Karpas-422 (cell line): ENCODE results near the gene COPS3. TPM values are rescaled to one million over a fixed set of nuclear protein-coding genes. Genes with fewer than 3 reads are reported as not detected.

ENCODE experiments used
- DNase-seq: peaks from one replicate; pipeline ENCODE4 v3.0.0-alpha.2; 2015
- H2AFZ ChIP-seq: fragments of 200-600 bp; sonication (generic); 2 replicates; pipeline ENCODE4 v1.6.1; 2014; ENCODE audit warnings: antibody characterized with exemption, low read length, mixed read lengths
- H3K27ac ChIP-seq: fragments of 200-600 bp; sonication (generic); 2 replicates; pipeline ENCODE4 v1.5.1; 2014; ENCODE audit warnings: mild to moderate bottlenecking, low read length, moderate library complexity
- H3K27me3 ChIP-seq: fragments of 200-600 bp; sonication (generic); 2 replicates; pipeline ENCODE4 v1.6.1; 2014; ENCODE audit warnings: low read length, mixed read lengths
- H3K36me3 ChIP-seq: fragments of 200-600 bp; sonication (generic); 2 replicates; pipeline ENCODE4 v1.6.1; 2014; ENCODE audit warnings: low read length, mixed read lengths; ENCODE audit not compliant: insufficient read depth
- H3K4me1 ChIP-seq: fragments of 200-600 bp; sonication (generic); 2 replicates; pipeline ENCODE4 v1.6.1; 2014; ENCODE audit warnings: mild to moderate bottlenecking, low read length, mixed read lengths
- H3K4me2 ChIP-seq: fragments of 200-600 bp; sonication (generic); 2 replicates; pipeline ENCODE4 v1.6.1; 2014; ENCODE audit warnings: low read length, low read depth, mild to moderate bottlenecking; ENCODE audit not compliant: poor library complexity, severe bottlenecking
- H3K4me3 ChIP-seq: fragments of 200-600 bp; sonication (generic); 2 replicates; pipeline ENCODE4 v1.5.1; 2014; ENCODE audit warnings: mild to moderate bottlenecking, antibody characterized with exemption, low read length, mixed read lengths
- H3K79me2 ChIP-seq: fragments of 200-600 bp; sonication (generic); 2 replicates; pipeline ENCODE4 v1.6.1; 2014; ENCODE audit warnings: mild to moderate bottlenecking, low read length, mixed read lengths
- H3K9ac ChIP-seq: fragments of 200-600 bp; sonication (generic); 2 replicates; pipeline ENCODE4 v1.6.0; 2014; ENCODE audit warnings: low read length
- H3K9me2 ChIP-seq: fragments of 200-600 bp; sonication (generic), shearing (Covaris generic); replicated peaks from 2 replicates; pipeline ENCODE4 v1.6.0; 2014; ENCODE audit warnings: mild to moderate bottlenecking, low read length, moderate library complexity; ENCODE audit not compliant: insufficient read depth
- H3K9me3 ChIP-seq: fragments of 300-700, 200-600 bp; sonication (generic); 2 replicates; pipeline ENCODE4 v1.6.1; 2014; ENCODE audit warnings: low read length, mixed read lengths
- H4K20me1 ChIP-seq: fragments of 200-600 bp; sonication (generic); 2 replicates; pipeline ENCODE4 v1.6.1; 2014; ENCODE audit warnings: mild to moderate bottlenecking, antibody characterized with exemption, low read length, low read depth; ENCODE audit not compliant: insufficient read depth
- total RNA-seq: library from RNA; depleted of rRNA; stranded (reverse); fragments of >200 nt; shearing (Covaris generic); gene quantifications from 2 replicates; pipeline ENCODE4 v1.2.3, GENCODE V29; 2014; ENCODE audit warnings: low replicate concordance

The COPS3 gene
- total RNA-seq, 1 experiment from 2014 or later = 110 TPM

DNA sequence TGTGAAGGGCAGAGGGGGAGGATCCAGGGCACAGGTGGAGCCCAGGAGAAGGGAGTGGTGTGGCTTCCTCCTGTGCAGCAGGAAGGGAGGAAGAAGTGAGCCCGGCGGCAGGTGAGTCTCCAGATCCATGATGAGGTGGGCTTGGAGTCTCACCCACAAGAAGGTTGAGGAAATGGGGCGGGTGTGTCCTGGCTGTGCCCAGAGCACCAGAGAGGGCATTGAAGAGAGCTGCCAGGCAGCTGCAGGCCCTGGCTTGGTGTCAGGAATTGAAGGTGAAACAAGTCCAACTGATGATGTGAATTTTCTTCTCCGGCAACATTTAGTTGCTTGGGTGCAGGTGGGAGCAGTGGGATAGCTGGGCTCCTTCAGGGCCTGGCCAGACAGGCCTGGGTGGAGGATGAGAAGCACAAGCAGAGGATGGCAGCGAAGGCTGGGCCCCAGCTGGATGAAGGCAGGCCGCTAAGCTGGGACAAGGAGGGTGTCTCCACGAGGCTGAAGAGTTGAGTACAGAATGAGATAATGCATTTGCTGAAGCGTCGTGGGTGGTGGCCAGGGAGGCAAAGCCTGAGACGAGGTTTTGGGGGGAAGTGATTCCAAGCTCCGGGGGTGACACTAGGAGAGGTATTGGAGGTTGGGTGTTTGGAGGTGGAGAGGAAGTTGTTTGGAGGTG lies 40.4 kb upstream of the COPS3 start:
- Histone ChIP-seq H3K36me3 (0 out of 2 replicates have a peak, but pooled peaks cover 8% of the 10 kb centered on the region), H3K4me1 (no peaks in the 10 kb centered on the region), H3K27ac (no peak overlapping the region), H3K4me2 (no peak overlapping the region), H3K9me2 (no peaks in the 10 kb centered on the region), H3K27me3 (no peaks in the 10 kb centered on the region), H4K20me1 (no peaks in the 10 kb centered on the region), H3K9ac (no peak overlapping the region), H3K4me3 (no peak overlapping the region), H3K79me2 (no peaks in the 10 kb centered on the region), H3K9me3 (no peaks in the 10 kb centered on the region), H2AFZ (no peak overlapping the region)
- no peak for DNase-seq

DNA sequence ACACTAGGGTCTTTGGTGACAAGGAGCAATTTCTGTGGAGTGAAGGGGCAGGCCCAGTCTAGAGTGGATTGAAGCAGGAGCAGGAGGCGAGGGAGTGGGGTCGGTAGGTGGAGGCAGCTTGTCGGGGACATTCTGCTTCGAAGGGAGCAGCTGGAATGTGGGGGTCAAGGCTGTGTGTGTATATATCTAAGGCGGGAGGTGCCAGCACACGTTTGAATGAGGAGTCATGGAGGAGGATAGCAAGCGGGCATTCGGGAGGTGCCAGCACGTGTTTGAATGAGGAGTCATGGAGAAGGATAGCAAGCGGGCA lies 39.8 kb upstream of the COPS3 start:
- Histone ChIP-seq H3K9ac (no peak overlapping the region), H4K20me1 (no peaks in the 10 kb centered on the region), H2AFZ (no peak overlapping the region), H3K4me2 (no peak overlapping the region), H3K9me3 (no peaks in the 10 kb centered on the region), H3K9me2 (no peaks in the 10 kb centered on the region), H3K27ac (no peak overlapping the region), H3K4me3 (no peak overlapping the region), H3K36me3 (0 out of 2 replicates have a peak, but pooled peaks cover 7% of the 10 kb centered on the region), H3K27me3 (no peaks in the 10 kb centered on the region), H3K79me2 (no peaks in the 10 kb centered on the region), H3K4me1 (no peaks in the 10 kb centered on the region)
- no peak for DNase-seq

DNA sequence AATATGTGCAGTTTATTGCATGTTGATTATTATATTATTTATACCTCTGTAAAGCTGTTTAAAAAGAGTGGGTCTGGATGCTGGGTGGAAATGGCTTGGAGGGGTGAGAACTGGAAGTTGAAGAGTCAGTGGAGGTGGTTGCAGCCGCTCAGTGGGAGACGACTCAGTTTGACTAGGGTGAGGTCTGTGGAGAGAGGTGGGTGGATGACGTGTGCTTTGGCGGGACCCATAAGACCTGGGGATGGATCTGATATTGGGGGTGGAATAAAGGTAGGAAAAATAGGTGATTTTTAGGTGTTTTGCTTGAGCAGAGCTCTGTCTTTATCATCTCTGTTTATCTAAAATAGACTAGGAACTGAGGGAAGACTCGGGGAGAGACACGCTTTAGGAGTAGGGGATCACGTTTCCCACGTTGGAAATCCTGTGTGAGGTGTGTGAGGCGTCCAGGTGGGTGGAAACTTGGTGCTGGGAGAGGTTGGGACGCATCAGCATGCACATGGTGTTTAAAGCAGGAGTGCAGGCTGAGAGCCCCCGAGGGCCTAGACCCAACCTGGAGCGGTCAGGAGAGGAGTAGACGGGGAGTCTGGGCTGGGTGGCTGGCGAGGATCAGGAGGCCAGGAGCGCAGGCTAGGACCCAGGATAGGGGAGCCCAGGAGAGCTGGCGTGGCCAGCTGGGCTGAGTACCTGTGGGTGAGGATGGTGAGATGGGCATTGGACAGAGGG lies 39.3 kb upstream of the COPS3 start:
- Histone ChIP-seq H3K36me3 (0 out of 2 replicates have a peak, but pooled peaks cover 5% of the 10 kb centered on the region), H3K27me3 (no peaks in the 10 kb centered on the region), H3K9me2 (no peaks in the 10 kb centered on the region), H4K20me1 (no peaks in the 10 kb centered on the region), H3K4me2 (no peak overlapping the region), H3K27ac (no peak overlapping the region), H3K9me3 (no peaks in the 10 kb centered on the region), H3K4me1 (no peaks in the 10 kb centered on the region), H3K79me2 (no peaks in the 10 kb centered on the region), H3K4me3 (no peak overlapping the region), H3K9ac (no peak overlapping the region), H2AFZ (no peak overlapping the region)
- DNase-seq = no peak

DNA sequence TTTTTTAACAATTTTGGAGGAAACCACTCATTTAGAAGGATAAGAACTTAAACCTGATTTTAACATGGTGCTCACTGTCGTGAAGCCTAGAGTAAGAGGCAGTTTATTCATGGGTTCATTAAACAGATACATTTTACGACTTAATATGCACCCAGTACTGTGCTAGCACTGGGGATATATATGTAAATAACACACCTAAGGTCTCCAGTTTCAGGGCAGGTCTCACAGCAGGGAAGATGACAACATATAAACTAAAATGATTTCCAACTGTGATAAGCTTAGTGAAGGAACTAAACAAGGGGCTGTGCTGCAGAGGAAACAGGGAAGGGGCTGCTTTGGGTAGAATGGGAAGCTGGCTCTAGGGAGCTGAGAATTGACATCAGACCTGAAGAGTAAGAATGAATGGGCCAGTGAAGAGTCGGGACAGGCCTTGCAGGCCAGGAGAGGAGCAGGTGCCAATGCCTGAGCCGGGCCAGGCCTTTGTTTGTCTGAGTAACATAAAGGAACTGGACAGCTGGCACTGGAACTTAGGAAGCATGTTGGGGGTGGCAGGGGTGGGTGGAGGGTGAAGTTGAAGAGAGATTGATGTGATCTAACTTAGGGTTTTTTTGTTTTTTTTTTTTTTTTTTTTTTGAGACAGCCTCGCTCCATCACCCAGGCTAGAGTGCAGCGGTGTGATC lies 34.2 kb upstream of the COPS3 start:
- H3K27ac ChIP-seq = no peak overlapping the region
- H2AFZ ChIP-seq = no peak overlapping the region
- no peaks in the 10 kb centered on the region for H3K9me3 ChIP-seq
- no peaks in the 10 kb centered on the region for H3K27me3 ChIP-seq
- no peak for DNase-seq
- no peak overlapping the region for H3K4me3 ChIP-seq
- no peaks in the 10 kb centered on the region for H3K9me2 ChIP-seq
- H3K36me3 ChIP-seq = peaks cover 11% of the 10 kb centered on the region
- H3K79me2 ChIP-seq = no peaks in the 10 kb centered on the region
- H3K4me1 ChIP-seq = peaks cover 5% of the 10 kb centered on the region; the same call in 1 of the 2 replicates
- no peaks in the 10 kb centered on the region for H4K20me1 ChIP-seq
- no peak overlapping the region for H3K9ac ChIP-seq
- H3K4me2 ChIP-seq = no peak overlapping the region

GRCh38 chr17:17314501-17315071 lies 33.5 kb upstream of the COPS3 start:
- Histone ChIP-seq H3K27ac (no peak overlapping the region), H3K9me3 (no peaks in the 10 kb centered on the region), H3K4me1 (peaks cover 5% of the 10 kb centered on the region; the same call in 1 of the 2 replicates), H3K36me3 (peaks cover 12% of the 10 kb centered on the region), H3K79me2 (no peaks in the 10 kb centered on the region), H3K4me3 (no peak overlapping the region), H3K9ac (no peak overlapping the region), H3K27me3 (no peaks in the 10 kb centered on the region), H3K4me2 (no peak overlapping the region), H2AFZ (no peak overlapping the region), H4K20me1 (no peaks in the 10 kb centered on the region), H3K9me2 (no peaks in the 10 kb centered on the region)
- DNase-seq = no peak

DNA sequence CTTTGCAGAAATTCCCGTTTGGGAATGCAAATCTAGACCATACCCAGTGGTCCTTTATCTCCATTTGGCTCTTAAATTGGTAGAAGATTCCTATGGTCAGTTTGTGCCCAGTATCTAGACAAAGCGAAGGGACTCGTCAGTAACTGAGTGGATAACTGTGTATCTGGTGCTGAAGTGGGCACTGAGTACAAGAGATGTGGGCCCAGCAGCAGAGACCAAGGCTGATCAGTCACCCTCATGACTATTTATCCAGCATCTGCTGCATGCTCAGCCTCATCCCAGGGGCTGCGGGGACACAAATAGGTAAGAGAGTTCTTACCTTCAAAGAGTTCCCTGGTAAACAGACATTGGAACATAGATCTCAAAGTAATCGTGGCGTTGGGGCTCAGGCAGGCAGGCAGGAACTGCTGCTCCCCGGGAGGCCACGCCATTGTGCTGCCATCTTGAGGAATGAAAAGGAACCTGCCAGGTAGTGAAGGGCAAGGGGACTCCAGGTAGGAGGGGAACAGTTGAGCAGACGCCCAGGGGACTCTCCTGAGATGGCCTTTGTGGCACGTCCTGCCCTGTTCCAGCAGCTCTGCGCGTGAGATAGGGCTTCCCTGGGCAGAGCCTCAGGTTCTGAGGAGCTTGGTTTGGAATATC lies 32.4 kb upstream of the COPS3 start:
- Histone ChIP-seq H4K20me1 (no peaks in the 10 kb centered on the region), H3K27me3 (no peaks in the 10 kb centered on the region), H3K36me3 (peaks cover 12% of the 10 kb centered on the region), H3K9me3 (no peaks in the 10 kb centered on the region), H2AFZ (peak overlapping the region; percentile 75; the same call in 1 of the 2 replicates), H3K4me1 (peaks cover 5% of the 10 kb centered on the region; the same call in 1 of the 2 replicates), H3K27ac (no peak overlapping the region), H3K4me2 (no peak overlapping the region), H3K4me3 (no peak overlapping the region), H3K9me2 (no peaks in the 10 kb centered on the region), H3K9ac (no peak overlapping the region), H3K79me2 (no peaks in the 10 kb centered on the region)
- peak; percentile 81 for DNase-seq

DNA sequence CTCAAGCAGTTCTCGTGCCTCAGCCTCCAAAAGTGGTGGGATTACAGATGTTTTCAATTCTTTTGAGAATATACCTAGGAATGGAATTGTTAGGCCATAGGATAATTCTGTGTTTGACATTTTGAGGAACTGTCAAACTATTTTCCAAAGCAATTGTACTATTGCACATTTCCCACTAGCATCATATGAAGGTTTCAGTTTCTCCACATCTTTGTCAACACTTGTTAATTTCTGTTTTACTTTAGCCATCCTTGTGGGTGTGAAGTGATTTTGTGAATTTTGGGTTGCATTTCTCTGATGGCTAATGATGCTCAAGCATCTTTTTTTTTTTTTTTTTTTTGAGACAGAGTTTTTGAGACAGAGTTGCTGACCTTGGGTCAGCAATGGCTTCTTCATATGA lies 28.3 kb upstream of the COPS3 start:
- no peak overlapping the region for H3K9ac ChIP-seq
- peaks cover 7% of the 10 kb centered on the region for H3K79me2 ChIP-seq
- no peaks in the 10 kb centered on the region for H4K20me1 ChIP-seq
- H3K9me2 ChIP-seq = no peaks in the 10 kb centered on the region
- no peak overlapping the region for H3K4me2 ChIP-seq
- H3K4me3 ChIP-seq = no peak overlapping the region
- no peak for DNase-seq
- H3K27me3 ChIP-seq = no peaks in the 10 kb centered on the region
- no peak overlapping the region for H2AFZ ChIP-seq
- H3K27ac ChIP-seq = no peak overlapping the region
- H3K4me1 ChIP-seq = peaks cover 16% of the 10 kb centered on the region
- no peaks in the 10 kb centered on the region for H3K9me3 ChIP-seq
- peaks cover 18% of the 10 kb centered on the region for H3K36me3 ChIP-seq
